Right ventricle myocardium inferior (tissue), 1 donor: ENCODE data around the gene KLF3. TPM values are rescaled to one million over a fixed set of nuclear protein-coding genes. Genes with fewer than 3 reads are reported as not detected.
A peak's percentile ranks its signal among the peaks of the same experiment; 100 is the strongest.

Source experiments
- ATAC-seq: fragments of 200-7000 bp; cut with Tn5 transposase; one replicate; pipeline ENCODE4 v1.9.1; 2020; ENCODE audit warnings: mild to moderate bottlenecking, moderate library complexity
- DNase-seq: peaks from one replicate; pipeline ENCODE4 v3.0.0; 2021; ENCODE audit errors: missing footprints
- intact Hi-C: fragments of 100-400 bp; cut with DNase I; formaldehyde crosslinking; loops from one replicate; pipeline ENCODE4 v1.11.0; 2022
- total RNA-seq: library from RNA; stranded (reverse); fragmentation: NEBNext Ultra II Directional; extraction: Animal tissue kit (Norgen Biotek cat#: 25700); gene quantifications from one replicate; pipeline ENCODE4 v1.2.1, GENCODE V29; 2021
- donor health status: DM: no; HTN: yes; CAD: no; lungs with severe emphysema.

The KLF3 gene
- total RNA-seq, 1 donor from 2014 or later = 18.9 TPM

DNA sequence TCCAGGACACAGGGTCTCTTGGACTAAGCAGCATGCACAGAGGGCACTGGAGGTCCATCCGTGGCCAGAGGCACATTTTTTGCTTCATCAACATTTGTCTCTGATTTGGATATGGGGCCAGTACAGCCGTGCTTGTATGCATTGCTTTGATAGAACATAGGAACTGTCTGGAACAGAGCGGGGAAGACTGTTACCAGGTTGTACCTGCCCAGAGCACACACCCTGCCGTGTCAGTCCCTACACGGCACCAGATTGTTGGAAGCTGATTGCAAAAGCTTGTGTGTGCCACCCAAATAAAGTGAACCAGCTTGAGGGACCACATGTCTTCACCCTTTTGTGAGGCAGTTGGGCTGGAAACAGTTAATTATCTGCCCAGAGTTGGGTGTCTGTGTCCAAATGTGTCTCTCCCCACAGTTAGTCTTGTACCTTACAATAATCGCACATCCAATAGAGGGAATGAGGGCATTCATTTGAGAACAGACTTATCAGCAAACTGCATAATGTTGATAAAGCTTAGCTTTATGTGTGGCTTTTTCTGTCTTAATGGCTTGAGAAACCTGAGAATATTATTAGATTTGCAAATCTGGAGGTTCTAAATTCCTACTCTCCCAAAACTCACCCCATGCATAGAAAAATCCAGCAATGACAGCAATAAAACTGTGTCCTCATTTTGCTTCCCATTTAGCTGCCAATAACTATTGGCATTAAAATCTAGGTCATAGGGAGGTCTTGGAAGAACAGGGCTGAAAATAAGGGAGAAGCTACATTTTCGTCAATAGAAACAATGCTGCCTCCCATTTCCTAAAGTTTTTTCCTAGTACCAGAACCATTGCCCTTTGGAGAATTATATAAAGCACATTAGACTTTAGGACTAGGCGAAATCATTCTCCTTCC, 21.2 kb downstream of the KLF3 start:
- DNase-seq (no peak), ATAC-seq (peak; percentile 53)
- intact Hi-C loops = no loop called here

DNA sequence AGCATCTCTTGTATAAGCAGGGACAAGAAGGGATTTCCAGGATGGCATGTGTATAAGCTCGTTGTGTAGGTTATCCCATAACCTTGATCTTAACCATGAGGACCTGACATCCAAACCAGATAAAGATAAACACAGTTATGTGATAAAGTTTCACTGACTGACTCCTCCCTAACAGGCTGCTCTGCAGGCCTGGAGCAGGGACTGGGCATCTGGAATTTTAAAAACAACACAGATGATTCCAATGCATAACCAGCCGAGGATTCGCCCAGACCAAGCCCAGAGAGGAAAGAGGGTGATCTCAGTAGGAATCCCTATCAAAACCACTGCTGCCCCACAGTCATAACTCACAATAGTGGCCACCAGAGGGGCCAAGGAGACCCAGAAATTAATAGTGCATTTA, 22.7 kb downstream of the KLF3 start:
- ATAC-seq (no peak), DNase-seq (no peak)
- intact Hi-C loops = no loop called here

DNA sequence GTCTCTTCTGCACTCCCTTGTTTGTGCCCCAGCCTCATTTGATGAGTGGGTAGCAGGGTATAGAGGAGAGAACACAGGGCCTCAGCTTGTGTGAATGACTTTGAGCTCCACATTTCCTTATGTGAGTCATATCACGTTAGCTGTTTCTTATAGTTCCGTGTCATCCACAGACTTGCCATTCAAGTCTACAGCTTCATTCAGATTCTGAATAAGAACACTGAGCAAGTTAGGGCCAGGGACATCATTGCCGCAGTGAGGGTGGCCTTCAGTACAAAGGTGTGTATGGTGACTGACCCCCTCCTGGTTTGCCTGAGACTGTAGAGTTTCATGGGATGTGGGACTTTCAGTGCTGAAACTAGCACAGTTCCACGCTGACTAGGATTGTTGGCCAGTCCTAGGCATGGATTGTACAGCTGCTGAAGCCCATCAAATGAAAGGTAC, 23.6 kb downstream of the KLF3 start:
- DNase-seq (no peak), ATAC-seq (no peak)
- intact Hi-C loops = no loop called here

DNA sequence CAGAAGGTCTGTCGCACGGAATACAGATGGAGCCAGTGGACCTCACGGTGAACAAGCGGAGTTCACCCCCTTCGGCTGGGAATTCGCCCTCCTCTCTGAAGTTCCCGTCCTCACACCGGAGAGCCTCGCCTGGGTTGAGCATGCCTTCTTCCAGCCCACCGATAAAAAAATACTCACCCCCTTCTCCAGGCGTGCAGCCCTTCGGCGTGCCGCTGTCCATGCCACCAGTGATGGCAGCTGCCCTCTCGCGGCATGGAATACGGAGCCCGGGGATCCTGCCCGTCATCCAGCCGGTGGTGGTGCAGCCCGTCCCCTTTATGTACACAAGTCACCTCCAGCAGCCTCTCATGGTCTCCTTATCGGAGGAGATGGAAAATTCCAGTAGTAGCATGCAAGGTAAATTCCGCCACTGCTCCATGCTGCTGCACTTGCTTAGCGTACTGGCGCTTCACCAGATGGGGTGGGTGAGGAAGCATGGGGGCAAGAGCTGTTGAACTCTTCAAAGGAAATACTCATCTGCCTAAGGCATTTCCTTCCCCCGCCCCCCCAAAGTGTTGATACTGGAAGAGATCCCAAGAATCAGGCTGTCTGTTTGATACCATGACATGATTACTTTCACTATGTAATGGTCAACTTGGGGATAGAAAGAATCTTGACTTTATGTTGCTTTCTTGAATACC, 24.8 kb downstream of the KLF3 start:
- ATAC-seq (no peak), DNase-seq (no peak)
- intact Hi-C loops = no loop called here

DNA sequence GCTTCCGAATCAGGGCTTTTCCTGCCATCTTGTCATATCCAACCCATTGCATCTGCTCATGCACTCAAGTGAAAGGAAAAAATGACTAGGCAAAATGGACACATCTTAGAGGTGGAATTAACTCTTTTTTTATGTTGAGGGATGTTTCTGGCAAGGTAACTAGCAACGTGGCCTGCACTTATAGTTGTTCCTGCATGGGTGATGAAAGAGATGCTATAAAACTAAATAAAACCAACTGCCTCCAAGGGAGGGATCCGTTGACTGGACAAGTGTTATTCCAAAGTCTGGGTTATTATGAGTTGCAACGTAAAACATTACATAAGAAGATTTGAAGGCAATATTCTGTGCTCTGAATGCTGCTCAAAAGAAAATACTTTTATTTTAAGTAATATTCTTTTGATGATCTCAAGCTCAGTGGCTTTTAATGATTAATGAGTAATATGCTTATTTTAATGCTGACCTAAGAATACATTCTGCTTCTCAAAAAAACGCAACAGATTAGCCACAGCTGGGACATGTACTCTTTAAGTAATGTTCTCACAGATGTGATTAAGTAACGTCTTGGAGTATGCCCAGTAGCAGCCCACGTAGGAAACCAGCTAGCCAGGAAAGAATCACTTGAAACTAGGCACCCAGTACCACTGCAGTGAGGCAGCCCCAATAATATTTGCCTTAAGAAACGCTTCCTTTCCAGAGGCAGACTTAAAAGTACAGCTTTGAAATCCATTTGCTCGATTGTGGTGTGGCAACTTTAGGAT, 27.4 kb downstream of the KLF3 start:
- DNase-seq (no peak), ATAC-seq (peak; percentile 71)
- intact Hi-C loops = no loop called here

DNA sequence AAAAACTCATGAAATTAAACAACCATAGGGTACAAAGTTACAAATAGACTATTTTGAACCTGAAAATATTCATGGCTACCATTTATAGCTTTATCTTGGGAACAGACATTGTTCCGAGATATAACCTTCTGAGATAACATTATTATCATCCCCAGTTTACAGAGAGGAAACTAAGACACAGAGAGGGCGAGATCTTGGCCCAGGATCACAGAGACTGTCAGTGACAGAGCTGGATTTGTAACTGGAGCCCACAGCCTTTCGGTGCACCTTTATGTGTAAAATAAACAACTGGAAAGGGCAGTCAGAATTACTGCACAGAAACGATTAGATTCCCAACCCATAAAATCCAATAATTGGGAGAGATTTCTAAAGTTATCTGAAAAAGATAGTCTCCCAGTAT, 28.4 kb downstream of the KLF3 start:
- intact Hi-C loops = no loop called here
- DNase-seq (no peak), ATAC-seq (no peak)

DNA sequence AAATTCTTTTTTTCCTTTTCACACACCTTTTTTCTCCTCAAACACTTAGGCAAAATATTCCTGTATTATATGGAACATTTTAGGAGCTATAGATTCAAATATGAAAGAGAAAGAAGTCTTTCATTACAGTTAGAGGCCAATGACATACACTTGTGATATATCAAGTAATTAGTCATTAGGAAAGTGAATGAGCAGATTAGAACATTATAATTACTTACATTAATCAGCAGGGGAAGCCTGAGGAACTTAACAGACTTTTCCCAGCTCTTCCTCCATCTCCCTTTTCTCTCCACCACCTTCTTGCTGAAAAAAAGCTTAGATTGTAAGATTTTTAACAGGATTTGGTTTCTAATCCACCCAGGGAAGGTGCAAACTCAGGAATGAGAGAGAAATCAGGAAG, 29.6 kb downstream of the KLF3 start:
- ATAC-seq (no peak), DNase-seq (no peak)
- intact Hi-C loops = no loop called here

DNA sequence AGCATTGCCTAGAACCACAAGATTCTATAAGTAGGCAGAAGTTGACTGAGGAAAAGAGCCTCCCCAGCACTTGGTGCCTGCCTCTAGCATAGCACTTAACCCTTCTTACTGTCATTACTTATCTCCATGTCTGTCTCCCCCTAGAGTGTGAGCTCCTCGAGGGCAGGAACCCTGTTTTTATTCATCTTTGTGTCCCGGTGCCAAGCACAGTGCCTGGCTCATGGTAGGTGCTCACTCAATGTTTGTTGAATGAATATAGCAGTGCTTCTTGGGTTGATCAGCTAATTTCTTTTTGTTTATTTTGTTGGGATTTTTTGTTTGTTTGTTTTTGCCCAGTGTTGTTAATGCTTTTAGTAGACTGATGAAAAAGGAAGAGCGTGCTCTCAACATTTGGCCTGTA, 30.3 kb downstream of the KLF3 start:
- ATAC-seq = no peak
- no peak for DNase-seq
- intact Hi-C loops = no loop called here

DNA sequence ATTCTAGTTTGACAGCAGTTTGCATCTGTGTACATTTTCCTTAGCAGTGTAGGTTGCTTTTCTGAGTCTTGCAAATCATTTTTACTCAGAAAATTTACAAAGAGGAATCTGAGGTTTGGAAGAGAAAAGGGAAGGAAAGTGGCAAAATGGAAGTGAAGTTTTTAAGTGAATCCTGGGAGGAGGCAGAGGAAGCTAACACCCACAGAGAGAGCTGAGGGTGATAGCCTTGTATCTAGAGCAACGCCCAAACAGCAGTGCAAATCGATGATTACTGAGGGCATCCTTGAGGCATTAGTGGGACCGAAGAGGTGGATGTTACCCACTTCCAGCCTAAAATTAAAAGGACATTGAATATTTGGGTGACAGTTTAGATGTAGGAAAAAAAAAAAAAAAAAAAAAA, 31.8 kb downstream of the KLF3 start:
- DNase-seq = no peak
- intact Hi-C loops = no loop called here
- ATAC-seq = no peak

DNA sequence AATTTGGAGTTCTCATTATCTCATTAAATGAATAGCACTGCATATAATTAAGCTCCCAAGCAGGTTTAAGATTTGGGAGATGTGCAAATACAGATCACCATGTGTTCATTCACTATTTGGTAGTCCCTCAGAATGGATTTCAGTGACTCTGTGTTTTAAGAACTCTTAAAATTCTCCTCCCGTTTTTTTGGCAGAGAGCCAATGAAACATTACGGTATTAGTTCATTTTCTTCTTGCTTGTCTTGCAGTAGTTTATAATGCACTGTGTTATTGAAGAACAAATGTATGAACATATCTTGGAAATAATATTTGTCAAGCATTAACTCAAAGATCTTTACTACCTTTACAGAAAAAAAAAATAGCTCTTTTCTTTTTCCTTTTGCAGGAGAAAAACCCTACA, 32.7 kb downstream of the KLF3 start:
- DNase-seq (no peak), ATAC-seq (peak; percentile 24)
- intact Hi-C loops = no loop called here

DNA sequence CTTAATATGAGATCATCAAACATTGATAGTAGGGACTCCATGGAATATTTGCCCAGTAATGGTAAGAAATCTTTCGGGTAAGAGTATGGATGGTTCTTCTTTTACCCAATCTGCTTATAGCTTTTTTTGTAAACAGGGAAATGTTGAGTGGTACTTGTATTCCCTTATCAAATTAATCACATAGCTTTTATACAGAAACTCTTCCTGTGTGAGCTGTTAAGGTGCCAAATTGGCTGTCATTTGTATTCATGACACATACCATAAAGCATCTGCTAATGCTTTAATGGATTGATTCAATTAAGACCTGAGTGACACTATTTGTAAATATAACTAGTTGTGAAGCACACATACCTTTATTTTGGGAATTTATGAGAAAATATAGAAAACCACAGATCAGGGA, 34.2 kb downstream of the KLF3 start:
- ATAC-seq (no peak), DNase-seq (no peak)

DNA sequence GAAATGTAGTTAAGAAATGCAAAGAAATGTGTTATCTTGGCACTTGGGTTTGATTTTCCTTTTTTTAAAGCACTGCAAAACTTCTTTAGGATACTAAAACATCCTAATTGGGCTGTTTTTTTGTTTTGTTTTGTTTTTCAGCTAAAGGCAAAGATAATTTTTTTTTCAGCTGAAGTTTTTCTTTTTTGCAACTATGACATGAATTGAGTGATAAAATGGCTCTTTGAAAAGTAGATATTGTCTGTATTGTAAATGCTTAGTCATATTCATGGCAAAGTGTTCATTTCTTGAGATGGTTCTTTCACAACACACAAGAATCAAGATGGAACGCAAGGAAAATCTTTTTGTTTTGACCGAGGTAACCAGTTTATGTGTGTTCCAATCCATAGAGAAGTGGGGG, 35.1 kb downstream of the KLF3 start:
- ATAC-seq (no peak), DNase-seq (no peak)
- intact Hi-C loops = no loop called here

More for the DNA sequence above, 34.2 kb downstream of the KLF3 start:
- intact Hi-C loops = no loop called here

DNA sequence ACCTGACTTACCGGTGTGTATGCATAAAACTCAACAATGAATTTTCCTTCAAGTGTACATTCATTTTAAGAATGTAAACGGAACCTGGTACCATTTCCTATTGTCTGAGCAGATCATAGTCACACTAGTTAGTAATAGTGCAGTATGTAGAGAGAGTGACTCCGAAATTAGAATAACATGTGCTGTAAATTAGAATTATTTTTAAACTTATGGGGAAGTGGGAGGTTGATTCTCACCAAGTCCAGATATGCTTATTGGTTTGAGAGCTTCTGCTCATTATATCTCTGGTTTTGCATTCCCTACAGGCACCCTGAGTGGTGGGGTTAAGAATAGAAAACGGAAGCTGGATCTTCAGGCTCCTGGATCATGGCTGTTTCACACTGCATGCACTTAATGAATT, 39.6 kb downstream of the KLF3 start:
- intact Hi-C loops = no loop called here
- no peak for DNase-seq
- peak; percentile 5 for ATAC-seq

DNA sequence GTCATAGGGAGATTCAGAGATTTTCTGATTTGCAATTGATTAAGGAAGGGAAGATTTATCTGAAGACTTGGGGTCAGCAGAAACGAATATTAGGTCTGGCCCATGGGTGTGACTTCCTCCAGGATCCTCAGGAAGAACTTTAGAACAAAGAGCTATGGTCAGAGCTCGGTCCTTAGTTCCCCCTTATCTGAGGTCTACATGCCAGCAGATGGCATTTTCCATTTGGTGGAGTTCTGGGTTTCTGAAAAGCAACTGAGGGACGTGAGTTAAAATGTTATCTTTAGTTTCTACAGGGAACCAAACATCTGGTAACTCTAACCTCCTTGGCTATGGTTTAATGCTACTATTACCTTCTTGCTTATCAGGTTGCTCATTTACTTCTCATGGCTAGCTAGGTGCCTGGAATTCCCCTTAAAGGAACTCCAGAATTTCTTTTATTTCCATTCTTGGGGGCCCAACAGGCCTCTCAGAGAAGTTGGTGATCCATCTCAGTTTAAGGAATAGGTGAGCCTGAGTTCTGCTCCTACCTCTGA, 40.7 kb downstream of the KLF3 start:
- no peak for ATAC-seq
- intact Hi-C loops = no loop called here
- DNase-seq = no peak

DNA sequence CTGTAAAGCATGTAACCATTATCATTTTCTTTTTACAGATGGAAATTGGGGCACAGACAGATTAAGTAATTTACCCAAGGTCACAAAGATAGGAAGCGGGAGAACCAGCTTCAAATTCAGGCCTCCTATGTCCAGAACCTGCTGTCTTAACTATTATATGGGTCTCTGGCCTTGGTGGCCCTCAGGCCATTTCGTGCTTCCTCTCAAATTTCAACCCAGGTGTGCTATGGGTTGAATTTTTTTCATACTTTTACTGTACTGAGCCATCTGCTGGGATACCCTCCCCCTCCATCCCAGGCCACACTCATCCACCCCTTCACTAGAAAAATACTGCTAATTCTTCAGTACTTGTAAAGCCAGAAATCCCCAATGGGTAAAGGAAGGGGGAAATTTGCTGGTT, 42.3 kb downstream of the KLF3 start:
- DNase-seq (no peak), ATAC-seq (no peak)
- intact Hi-C loops = no loop called here

DNA sequence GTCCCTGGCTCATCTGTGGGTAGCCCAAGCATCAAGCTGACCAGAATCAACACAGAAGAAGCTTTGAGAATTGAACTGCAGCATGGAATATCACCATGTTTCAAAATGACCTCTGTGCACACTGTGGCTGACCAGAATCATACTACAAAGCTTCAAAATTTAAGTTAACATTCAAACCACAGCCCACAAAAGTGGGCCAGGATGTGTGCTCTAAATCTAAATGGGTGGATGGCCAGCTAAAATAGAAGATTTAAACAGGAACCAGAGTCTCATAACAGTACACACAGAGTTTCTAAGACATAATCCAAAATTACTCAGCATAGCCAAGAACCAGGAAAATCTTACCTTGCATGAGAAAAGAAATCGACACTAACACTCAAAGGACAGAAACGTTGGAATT, 46.1 kb downstream of the KLF3 start:
- intact Hi-C loops = no loop called here
- DNase-seq (no peak), ATAC-seq (no peak)

DNA sequence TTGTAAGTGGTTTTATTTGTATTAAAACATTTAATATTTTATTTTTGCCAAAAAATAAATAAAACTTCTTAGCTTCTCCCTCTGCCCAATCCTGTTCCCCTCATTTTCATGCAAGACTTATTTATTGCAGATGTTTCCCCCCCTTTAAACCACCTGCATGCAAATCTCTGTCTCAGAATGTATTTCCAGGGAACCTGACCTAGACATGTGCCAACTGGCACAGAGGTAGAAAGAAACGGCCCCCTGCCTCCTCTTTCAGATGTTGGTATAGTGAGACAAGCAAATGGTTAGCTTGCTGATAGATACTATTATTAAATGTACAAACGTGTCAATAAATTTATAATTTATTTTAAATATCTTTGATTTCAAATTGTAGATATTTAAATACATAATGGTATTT, 47.1 kb downstream of the KLF3 start:
- DNase-seq = no peak
- no peak for ATAC-seq
- intact Hi-C loops = no loop called here

DNA sequence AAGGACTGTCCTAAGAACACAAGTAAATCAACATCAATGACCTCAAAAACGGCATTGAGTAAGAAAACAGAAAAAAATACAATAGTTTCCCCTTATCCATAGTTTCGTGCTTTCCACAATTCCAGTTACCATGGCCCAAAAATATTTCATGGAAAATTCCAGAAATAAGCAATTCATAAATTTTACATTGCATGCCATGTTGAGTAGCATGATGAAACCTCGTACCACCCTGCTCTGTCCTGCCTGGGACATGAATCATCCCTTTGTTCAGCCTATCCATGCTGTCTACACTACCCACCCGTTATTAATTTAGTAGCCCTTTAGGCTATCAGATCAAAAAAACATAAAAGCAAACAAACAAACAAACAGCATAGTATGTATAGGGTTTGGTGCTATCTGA, 51.1 kb downstream of the KLF3 start:
- intact Hi-C loops = no loop called here
- no peak for ATAC-seq
- DNase-seq = no peak

DNA sequence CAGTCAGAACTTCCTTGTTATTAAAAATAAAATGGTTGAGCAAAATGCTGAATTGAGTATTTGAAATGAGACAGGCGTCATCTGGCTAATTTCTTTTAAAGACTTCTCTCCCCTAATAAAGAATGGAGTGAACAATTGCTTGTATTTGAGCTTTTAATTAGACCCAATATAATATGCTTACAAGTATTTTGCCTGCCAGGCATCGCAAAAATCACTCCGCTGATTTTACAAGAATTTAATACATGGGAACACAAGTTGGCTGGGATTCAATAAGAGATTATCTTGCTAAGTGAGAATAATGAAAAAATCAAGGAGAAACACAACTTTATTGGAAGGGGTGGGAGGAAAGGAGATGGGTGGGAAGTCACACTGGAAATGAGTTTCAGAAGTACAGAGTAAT, 52.3 kb downstream of the KLF3 start:
- DNase-seq (no peak), ATAC-seq (no peak)
- intact Hi-C loops = no loop called here

DNA sequence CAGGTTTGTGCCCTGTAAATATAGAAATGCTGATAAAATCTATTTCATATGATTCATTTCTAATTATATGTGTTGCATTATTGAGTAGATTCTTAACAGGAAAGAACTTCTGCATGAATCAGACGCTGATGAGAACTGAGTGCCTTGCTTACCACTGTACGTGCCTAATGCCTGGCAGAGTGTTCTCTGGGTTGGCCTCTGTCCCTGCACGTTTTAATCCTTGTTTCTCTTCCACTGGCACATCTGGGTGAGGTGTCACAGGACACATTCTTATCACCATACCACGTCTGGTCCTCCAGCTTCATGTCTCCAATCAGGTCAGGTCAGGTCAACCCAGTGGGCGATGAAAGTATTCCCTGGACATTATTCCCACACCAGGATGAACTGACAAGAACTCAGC, 53.6 kb downstream of the KLF3 start:
- intact Hi-C loops = no loop called here
- no peak for DNase-seq
- ATAC-seq = peak; percentile 89
